GM12874 (cell line): ENCODE results near the gene GAL3ST2.

Experiments used
- TF ChIP-seq, protein P1 (sequence below): IDR thresholded peaks from 2 replicates; pipeline ENCODE4 v1.5.1; 2011; ENCODE audit warnings: low read depth, mild to moderate bottlenecking, control low read depth, low read length, moderate library complexity; ENCODE audit not compliant: insufficient read depth

The GAL3ST2 gene

DNA sequence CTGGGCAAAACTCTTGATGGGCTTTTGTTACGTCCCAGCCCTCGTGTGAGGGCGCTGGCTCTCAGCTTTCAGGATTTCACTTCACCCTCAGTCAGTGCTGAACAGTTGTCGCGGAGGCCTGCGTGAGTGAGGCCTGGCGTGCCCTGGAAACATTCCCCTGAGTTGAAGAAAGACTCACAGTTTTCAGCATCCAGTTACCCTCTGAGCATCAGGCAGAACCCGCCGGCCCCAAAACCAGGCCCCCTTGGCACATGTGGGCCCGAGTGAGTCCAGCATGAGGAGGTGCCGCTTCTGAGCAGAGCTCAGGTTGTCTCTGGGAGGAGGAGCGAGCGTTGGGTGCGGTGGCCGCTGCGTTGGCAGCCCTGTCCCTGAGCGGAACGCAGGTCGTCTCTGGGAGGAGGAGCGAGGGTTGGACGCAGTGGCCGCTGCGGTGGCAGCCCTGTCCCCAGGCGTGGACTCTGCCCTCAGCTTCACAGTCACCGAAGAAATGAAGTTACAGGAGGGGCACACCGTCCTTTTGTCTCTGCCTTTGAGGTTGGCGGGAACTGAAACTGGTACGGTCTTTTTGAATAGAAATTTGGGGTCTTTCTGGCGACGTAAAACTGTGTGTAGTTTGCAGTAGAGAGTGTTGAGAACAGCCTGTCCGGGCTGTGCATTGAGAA is 32.2 kb downstream of the GAL3ST2 start, which contains the start of gene NEU4:
TSS of gene NEU4 (plus strand) at position 473 of the 662 bp plus-strand sequence. CDS start 5,292 bp downstream, outside the sequence.
- TF ChIP-seq, protein P1, sequence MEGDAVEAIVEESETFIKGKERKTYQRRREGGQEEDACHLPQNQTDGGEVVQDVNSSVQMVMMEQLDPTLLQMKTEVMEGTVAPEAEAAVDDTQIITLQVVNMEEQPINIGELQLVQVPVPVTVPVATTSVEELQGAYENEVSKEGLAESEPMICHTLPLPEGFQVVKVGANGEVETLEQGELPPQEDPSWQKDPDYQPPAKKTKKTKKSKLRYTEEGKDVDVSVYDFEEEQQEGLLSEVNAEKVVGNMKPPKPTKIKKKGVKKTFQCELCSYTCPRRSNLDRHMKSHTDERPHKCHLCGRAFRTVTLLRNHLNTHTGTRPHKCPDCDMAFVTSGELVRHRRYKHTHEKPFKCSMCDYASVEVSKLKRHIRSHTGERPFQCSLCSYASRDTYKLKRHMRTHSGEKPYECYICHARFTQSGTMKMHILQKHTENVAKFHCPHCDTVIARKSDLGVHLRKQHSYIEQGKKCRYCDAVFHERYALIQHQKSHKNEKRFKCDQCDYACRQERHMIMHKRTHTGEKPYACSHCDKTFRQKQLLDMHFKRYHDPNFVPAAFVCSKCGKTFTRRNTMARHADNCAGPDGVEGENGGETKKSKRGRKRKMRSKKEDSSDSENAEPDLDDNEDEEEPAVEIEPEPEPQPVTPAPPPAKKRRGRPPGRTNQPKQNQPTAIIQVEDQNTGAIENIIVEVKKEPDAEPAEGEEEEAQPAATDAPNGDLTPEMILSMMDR = no peak

DNA sequence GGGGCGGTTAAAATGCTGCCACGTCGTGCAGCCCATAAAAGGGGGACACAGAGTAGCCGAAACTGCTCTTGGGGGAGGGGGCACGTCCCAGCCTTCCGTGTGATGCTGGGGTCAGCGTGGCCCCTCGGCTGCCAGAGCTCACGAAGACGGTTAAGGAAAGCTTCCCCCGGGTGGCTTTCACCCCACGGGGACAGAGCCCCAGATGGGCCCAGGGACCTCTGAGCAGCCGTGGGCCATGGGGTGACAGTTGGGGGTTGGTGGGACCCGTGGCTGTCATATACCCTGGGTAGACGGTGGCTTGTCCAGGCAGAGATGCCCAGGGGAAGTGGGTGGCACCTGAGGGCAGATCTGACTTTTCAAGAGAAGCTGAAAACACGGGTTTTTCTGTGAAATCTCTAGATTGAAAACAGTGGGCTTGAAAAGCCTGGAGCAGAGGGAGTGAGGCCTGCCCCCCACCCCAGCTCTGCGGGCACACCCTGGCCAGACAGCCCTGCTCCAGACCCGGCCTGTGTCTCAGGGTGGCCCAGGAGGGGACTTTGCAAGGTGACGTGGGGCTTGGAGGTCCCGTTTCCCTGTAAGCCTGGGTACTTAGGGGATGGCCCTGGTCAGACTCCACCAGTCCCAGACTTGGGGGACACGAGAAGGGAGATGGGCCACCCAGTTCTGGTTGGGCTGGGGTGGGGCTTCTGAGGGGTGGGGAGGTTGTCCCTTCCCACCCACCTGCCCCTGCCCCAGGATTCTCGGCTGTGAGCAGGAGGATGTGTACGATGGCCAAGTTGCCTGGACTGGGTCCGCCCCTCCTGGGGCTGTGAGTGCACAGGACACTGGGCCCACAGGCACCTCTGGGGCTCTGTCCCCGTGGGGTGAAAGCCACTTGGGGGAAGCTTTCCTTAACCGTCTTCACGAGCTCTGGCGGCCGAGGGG is 33.0 kb downstream of the GAL3ST2 start:
- TF ChIP-seq, protein P1 = no peak

DNA sequence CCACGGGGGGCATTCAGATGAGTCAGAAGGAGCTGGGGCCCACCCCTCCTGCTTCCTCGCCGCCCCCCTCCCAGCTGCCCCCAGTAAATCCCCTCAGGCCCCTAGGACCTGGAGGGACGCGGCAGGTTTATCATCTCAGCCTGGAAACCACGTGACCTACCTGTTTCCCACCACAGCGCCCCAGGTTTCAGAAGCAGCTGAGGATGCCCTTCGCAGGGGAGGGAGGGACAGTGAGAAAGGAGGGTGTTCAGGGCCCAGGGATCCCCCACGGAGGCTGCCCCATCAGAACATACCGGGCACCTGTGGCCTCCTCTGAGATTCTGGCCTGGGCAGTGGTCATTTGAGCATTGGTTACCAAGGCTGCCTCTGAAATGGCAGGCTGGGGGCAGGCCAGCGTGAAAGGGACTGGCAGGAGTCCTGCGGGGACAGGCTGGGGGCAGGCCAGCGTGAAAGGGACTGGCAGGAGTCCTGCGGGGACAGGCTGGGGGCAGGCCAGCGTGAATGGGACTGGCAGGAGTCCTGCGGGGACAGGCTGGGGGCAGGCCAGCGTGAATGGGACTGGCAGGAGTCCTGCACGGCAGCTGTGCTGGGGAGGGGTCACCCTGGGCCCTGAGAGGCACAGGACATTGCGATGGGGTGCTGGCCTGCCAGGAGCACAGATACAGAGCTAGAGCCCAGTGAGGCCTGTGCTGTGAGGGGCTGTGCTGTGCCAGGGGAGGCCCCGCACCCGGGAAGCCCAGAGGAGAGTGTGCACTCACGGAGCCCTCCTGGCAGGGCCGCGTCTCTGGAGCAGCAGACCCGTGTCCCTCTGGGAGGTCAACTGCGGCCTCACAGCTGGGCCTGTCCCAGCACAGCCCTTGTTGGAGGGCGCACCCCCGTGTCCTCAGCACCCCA is 33.9 kb downstream of the GAL3ST2 start:
- TF ChIP-seq, protein P1 = no peak

DNA sequence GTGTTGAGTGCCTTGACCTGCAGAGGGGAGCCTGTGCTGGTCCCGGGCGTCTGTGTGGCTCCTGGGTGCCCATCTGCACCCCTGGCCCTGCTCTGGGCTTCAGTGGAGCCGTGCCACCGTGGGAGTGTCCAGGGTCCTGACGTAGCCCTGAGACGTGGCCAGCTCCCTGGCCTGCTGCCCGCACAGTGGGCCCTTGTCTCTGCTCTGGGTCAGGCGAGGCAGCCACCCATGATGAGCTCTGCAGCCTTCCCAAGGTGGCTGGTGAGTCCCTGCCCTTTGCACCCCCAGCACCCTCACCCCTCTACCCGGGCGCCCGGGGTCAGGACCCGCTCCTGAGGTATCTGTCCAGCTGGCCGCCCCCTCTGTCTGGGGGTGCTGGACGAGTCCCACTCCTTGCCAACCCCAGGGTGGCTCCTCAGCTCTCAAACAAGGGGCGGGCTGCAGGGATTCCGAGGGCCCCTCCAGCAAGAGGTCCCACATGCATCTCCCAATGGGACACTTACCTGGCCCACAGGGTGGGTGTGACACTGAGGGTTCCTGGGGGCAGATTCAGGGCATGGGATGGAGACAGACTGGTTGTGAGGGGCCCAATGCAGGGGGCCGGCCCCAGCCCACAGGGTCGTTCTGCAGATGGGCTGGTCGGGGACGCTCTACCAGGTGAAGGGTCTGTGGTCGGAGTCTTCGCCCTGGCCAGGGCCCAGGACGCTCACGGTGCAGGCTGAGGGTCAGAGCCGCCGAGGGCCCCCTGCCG is 34.8 kb downstream of the GAL3ST2 start:
- TF ChIP-seq, protein P1 = no peak

DNA sequence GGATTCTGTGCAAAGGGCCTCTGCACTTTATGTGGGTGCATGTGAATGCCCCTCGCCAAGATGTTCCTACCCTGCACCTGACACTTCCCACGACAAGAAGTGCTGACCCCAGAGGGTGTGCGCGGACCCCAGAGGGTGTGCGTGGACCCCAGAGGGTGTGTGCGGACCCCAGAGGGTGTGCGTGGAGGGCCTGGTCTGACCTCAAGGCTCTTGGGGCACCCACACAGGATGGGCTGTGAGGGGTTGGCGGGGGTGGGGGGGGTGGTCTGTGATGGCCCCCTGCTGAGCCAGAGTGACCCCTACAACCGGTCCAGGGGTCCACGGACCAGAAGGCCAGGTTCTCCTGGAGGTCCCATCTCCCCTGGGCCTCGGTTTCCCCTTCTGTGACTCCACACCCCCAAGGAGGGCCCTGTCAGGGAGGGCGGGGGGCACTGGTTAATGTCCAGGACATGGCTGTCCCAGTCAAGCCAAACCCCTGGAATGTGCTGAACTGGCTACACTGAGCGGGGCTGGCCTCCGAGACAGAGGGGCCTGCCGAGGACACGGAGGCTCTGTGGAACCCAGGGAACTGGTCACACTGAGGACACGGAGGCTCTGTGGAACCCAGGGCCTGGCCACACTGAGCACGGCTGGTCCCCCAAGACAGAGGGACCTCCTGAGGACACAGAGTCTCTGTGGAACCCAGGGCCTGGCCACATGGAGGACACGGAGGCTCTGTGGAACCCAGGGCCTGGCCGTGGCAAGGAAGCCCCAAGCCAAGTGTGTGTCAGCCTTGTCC is 35.5 kb downstream of the GAL3ST2 start:
- TF ChIP-seq, protein P1 = no peak

DNA sequence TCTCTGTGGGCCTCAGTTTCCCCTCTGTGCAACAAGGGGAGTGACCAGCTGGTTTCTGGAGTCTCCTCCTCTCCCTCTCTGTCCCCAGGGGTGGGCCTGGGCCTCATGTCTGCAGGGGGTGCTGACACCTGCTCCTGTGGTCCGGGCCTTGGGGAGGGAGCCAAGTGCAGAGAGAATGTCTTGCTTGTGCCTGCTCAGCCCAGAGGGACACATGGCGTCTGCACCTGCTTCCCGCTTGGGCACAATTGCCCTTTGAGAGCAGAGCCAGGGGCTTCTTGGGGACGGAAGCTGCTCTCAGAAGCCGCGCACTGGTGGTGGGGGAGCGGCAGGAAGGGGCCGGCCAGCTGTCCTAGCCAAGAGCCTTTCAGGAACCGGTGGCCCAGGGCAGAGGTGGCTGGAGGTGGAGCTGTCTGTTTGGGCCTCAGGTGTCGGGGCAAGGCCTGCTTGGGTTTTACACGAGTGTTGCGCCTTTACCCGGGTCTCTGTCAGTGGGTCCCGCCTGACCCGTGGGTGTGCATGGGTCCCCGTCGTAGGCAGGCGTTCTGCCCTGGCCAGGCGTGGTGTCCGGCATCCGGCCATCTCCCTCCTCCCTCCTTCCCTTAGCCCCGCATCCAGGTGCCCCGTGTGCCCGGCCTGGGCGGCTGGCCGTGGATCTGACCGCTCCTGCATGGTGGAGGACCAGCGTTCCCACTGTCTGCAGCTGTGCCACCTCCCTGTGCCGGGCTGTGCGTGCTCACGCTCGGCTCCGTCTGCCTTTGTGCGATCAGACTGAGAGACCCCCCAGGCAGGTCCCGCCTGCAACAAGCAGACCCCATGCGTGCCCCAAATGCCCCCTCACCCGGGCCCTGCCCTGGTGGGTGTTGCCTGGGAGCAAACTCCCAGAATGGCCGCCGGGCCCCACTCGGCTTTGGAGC is 36.4 kb downstream of the GAL3ST2 start:
- TF ChIP-seq, protein P1 = no peak
